ENCODE measurements around the gene UCK2. TPM values are rescaled to one million over a fixed set of nuclear protein-coding genes. Genes with fewer than 3 reads are reported as not detected.

UCK2 gene
- total RNA-seq, 1 experiment from 2014 or later = 59.9 TPM

- Histone ChIP-seq H2AFZ (no peak overlapping the region), H3K27ac (no peak overlapping the region), H3K9me3 (ENCODE audit: insufficient read depth, low read depth) (no peaks in the 10 kb centered on the region), H3K4me3 (no peak overlapping the region), H3K9me2 (ENCODE audit: insufficient read depth) (no peaks in the 10 kb centered on the region), H3K36me3 (ENCODE audit: low read depth) (peaks cover 6% of the 10 kb centered on the region), H3K79me2 (ENCODE audit: low read depth) (peaks cover 96% of the 10 kb centered on the region), H3K27me3 (ENCODE audit: insufficient read depth, low read depth) (no peaks in the 10 kb centered on the region), H4K20me1 (ENCODE audit: insufficient read depth) (peaks cover 51% of the 10 kb centered on the region), H3F3A (ENCODE audit: insufficient read depth, low read depth) (no peaks in the 10 kb centered on the region), H3K4me1 (replicated peaks; ENCODE audit: insufficient read depth) (no peaks in the 10 kb centered on the region), H3K4me2 (no peak overlapping the region)
- intact Hi-C loops (cut with micrococcal nuclease; ENCODE audit: unreplicated experiment) = no loop called here
- no TSS peak for BruUV-seq (replicated peaks)
- POLR2A ChIA-PET (ENCODE audit: unreplicated experiment) = no interaction called here
- TF ChIP-seq CTCF (conservative IDR thresholded peaks at IDR 0.05) (no peak), EZH2 (IDR thresholded peaks at IDR 0.05; ENCODE audit: low read depth) (no peak)
- no peak for DNase-seq
- CTCF ChIA-PET = no interaction called here
These were observed 38.4 kb downstream of the UCK2 start for GRCh38 chr1:165865633-165866340.

DNA sequence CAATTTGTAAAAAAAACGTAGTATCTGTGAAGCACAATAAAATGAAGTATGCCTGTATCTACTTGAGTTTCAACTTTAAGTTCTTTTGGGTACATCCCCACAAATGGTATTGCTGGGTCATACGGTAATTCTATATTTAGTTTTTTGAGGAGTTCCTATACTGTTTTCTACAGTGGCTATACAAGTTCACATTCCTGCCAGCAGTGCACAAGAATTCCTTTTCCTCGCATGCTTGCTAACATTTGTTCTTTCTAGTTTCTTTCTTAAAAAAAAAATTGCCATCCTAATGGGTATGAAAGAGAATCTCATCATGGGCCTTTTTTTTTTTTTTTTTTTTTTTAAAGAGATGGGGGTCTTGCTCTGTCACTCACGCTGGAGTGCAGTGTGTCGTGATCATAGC lies 41.9 kb downstream of the UCK2 start:
- Histone ChIP-seq H3K4me2 (no peak overlapping the region), H3K36me3 (ENCODE audit: low read depth) (no peaks in the 10 kb centered on the region), H3K9me2 (ENCODE audit: insufficient read depth) (no peaks in the 10 kb centered on the region), H3K27ac (no peak overlapping the region), H3K27me3 (ENCODE audit: insufficient read depth, low read depth) (no peaks in the 10 kb centered on the region), H4K20me1 (ENCODE audit: insufficient read depth) (peaks cover 54% of the 10 kb centered on the region), H3K79me2 (ENCODE audit: low read depth) (peaks cover 99% of the 10 kb centered on the region), H3K9me3 (ENCODE audit: insufficient read depth, low read depth) (no peaks in the 10 kb centered on the region), H3K4me1 (replicated peaks; ENCODE audit: insufficient read depth) (no peaks in the 10 kb centered on the region), H3F3A (ENCODE audit: insufficient read depth, low read depth) (no peaks in the 10 kb centered on the region), H3K4me3 (no peak overlapping the region), H2AFZ (no peak overlapping the region)
- intact Hi-C loops (cut with micrococcal nuclease; ENCODE audit: unreplicated experiment) = no loop called here
- CTCF ChIA-PET = no interaction called here
- TF ChIP-seq EZH2 (IDR thresholded peaks at IDR 0.05; ENCODE audit: low read depth) (no peak), CTCF (conservative IDR thresholded peaks at IDR 0.05) (no peak)
- BruUV-seq (replicated peaks) = no TSS peak
- DNase-seq = no peak
- POLR2A ChIA-PET (ENCODE audit: unreplicated experiment) = no interaction called here

DNA sequence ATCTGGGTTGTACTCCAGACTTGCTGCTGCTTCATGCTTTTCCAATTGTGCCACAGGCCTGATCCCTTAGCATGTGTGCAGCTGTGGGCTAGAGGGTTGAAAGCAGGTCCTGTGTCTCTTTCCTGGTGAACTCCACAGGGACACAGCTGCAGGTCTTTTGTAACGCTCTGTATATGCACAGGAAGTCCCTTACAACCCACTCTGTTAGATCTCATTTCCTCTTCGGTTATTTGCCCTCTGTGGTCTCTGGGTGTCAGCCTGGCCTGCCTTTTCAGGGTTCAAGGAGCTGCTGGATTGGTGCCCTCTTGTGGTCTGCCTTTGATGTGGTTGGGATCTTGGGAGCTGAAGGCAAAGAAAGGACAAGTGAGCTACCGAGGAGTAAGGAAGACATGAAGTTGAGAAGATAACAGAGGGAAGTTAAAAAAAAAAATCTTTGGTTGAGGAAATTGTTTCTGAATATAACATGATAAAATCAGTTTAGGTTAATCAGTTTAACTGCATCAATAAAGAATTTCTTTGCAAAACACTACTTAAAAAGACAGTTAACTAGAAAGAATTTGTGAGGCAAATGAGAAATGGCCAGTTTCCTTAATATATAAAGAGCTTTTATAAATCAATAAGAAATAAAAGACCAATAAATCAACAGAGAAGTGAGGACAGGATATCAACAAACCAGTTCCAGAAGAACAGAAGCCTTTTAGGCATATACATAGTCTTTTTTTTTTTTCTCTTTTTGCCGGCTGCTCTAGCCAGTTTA lies 44.1 kb downstream of the UCK2 start:
- CTCF ChIA-PET = interaction anchor here (0.6 kb wide), 1 partner anchor 1946 kb away, joined by 3 read pairs; no protein-coding TSS in a partner anchor
- 0 out of 2 replicates have a peak, but pooled peaks cover 2% of the 10 kb centered on the region for H3F3A ChIP-seq (ENCODE audit: insufficient read depth, low read depth)
- H3K9me3 ChIP-seq (ENCODE audit: insufficient read depth, low read depth) = no peaks in the 10 kb centered on the region
- no peaks in the 10 kb centered on the region for H3K36me3 ChIP-seq (ENCODE audit: low read depth)
- H3K9me2 ChIP-seq (ENCODE audit: insufficient read depth) = no peaks in the 10 kb centered on the region
- no peaks in the 10 kb centered on the region for H3K4me1 ChIP-seq (replicated peaks; ENCODE audit: insufficient read depth)
- no peak overlapping the region for H3K27ac ChIP-seq
- H2AFZ ChIP-seq = no peak overlapping the region
- no peak for DNase-seq
- intact Hi-C loops (cut with micrococcal nuclease; ENCODE audit: unreplicated experiment) = no loop called here
- no peak overlapping the region for H3K4me2 ChIP-seq
- POLR2A ChIA-PET (ENCODE audit: unreplicated experiment) = no interaction called here
- H3K4me3 ChIP-seq = no peak overlapping the region
- no TSS peak for BruUV-seq (replicated peaks)
- no peak; the same call in 1 of the 2 replicates for TF ChIP-seq CTCF (conservative IDR thresholded peaks at IDR 0.05)
- no peak for TF ChIP-seq EZH2 (IDR thresholded peaks at IDR 0.05; ENCODE audit: low read depth)
- H4K20me1 ChIP-seq (ENCODE audit: insufficient read depth) = peaks cover 42% of the 10 kb centered on the region
- no peaks in the 10 kb centered on the region for H3K27me3 ChIP-seq (ENCODE audit: insufficient read depth, low read depth)
- peaks cover 100% of the 10 kb centered on the region for H3K79me2 ChIP-seq (ENCODE audit: low read depth)

All from PC-9 (cell line).